HEK293 (cell line): Measurements from ENCODE around the gene SLC25A25.

Experiments used
- CTCF ChIP-seq: fragments of 450-650 bp; formaldehyde crosslinking; IDR thresholded peaks from 2 replicates; pipeline ENCODE4 v1.5.1; 2016; ENCODE audit warnings: missing biosample characterization, missing genetic modification characterization
- HOXC10 ChIP-seq: sonication (generic); formaldehyde crosslinking; IDR thresholded peaks from 2 replicates; pipeline ENCODE4 v1.8.1; 2023; ENCODE audit warnings: mild to moderate bottlenecking, missing genetic modification reagents
- REST ChIP-seq: fragments of 450-650 bp; formaldehyde crosslinking; IDR thresholded peaks from 2 replicates; pipeline ENCODE4 v1.5.1; 2016; ENCODE audit warnings: missing biosample characterization, missing genetic modification characterization
- SETDB1 ChIP-seq: IDR thresholded peaks from one replicate; pipeline ENCODE4 v1.6.1; 2017; ENCODE audit warnings: mild to moderate bottlenecking, low read length, moderate library complexity, mixed read lengths; ENCODE audit not compliant: insufficient read length
- ZBTB21 ChIP-seq: fragments of 450-650 bp; formaldehyde crosslinking; IDR thresholded peaks from 2 replicates; pipeline ENCODE4 v1.5.1; 2017; ENCODE audit warnings: missing biosample characterization, missing genetic modification characterization
- ZNF266 ChIP-seq: fragments of 450-650 bp; formaldehyde crosslinking; IDR thresholded peaks from 2 replicates; pipeline ENCODE4 v1.5.1; 2016; ENCODE audit warnings: missing biosample characterization, missing genetic modification characterization, low read depth
- ZNF629 ChIP-seq: fragments of 450-650 bp; formaldehyde crosslinking; IDR thresholded peaks from 2 replicates; pipeline ENCODE4 v1.5.1; 2017; ENCODE audit warnings: missing biosample characterization, missing genetic modification characterization
- ZNF645 ChIP-seq: fragments of 450-650 bp; formaldehyde crosslinking; IDR thresholded peaks from 2 replicates; pipeline ENCODE4; 2016; ENCODE audit warnings: missing biosample characterization, missing genetic modification characterization
- ZNF664 ChIP-seq: fragments of 450-650 bp; formaldehyde crosslinking; IDR thresholded peaks from 2 replicates; pipeline ENCODE4 v1.5.1; 2016; ENCODE audit warnings: missing biosample characterization, missing genetic modification characterization
- ZSCAN5A ChIP-seq: fragments of 450-650 bp; formaldehyde crosslinking; IDR thresholded peaks from 2 replicates; pipeline ENCODE4 v1.5.1; 2016; ENCODE audit warnings: missing biosample characterization, missing genetic modification characterization

GRCh38 chr9:128022886-128023285, 45.1 kb upstream of the SLC25A25 start:
- TF ChIP-seq ZNF266 (tag by site-specific recombination) (no peak), HOXC10 (CRISPR knock-in tag) (no peak), CTCF (tag by site-specific recombination) (no peak), ZNF664 (tag by site-specific recombination) (no peak), REST (no peak), ZBTB21 (tag by site-specific recombination) (no peak), ZNF629 (tag by site-specific recombination) (no peak), ZSCAN5A (no peak), SETDB1 (no peak), ZNF645 (tag by site-specific recombination) (no peak)
